SU-DHL-6 (cell line): Measurements from ENCODE around the gene YY1.

Source experiments
- H2AFZ ChIP-seq: fragments of 200-600 bp; sonication (generic); 2 replicates; pipeline ENCODE4 v1.6.1; 2014; ENCODE audit warnings: low read depth, mild to moderate bottlenecking, moderate library complexity, mixed read lengths, antibody characterized with exemption, low read length; ENCODE audit not compliant: severe bottlenecking
- H3F3A ChIP-seq: fragments of 200-600 bp; shearing (Covaris generic); 2 replicates; pipeline ENCODE4 v1.6.0; 2016; ENCODE audit warnings: antibody characterized with exemption, mild to moderate bottlenecking; ENCODE audit not compliant: insufficient read depth
- H3K27ac ChIP-seq: fragments of 200-600 bp; sonication (generic); 2 replicates; pipeline ENCODE4 v1.5.1; 2016; ENCODE audit warnings: low read depth, mild to moderate bottlenecking, low read length, moderate library complexity, mixed read lengths
- H3K27me3 ChIP-seq: fragments of 200-600 bp; sonication (generic), shearing (Covaris generic); 2 replicates; pipeline ENCODE4 v1.6.0; 2014; ENCODE audit warnings: mild to moderate bottlenecking, low read length
- H3K36me3 ChIP-seq: fragments of 200-600 bp; sonication (generic); 2 replicates; pipeline ENCODE4 v1.6.1; 2014; ENCODE audit warnings: mild to moderate bottlenecking, low read length, mixed read lengths
- H3K4me2 ChIP-seq: fragments of 300-600, 200-600 bp; shearing (Covaris generic), sonication (generic); 2 replicates; pipeline ENCODE4 v1.6.0; 2014; ENCODE audit warnings: low read length, low read depth, mild to moderate bottlenecking; ENCODE audit not compliant: poor library complexity, severe bottlenecking
- H3K4me3 ChIP-seq: fragments of 200-600 bp; sonication (generic); 2 replicates; pipeline ENCODE4 v1.5.1; 2014; ENCODE audit warnings: antibody characterized with exemption, low read length, mild to moderate bottlenecking, mixed read lengths; ENCODE audit not compliant: insufficient read depth, poor library complexity, severe bottlenecking
- H3K79me2 ChIP-seq: fragments of 200-600 bp; sonication (generic); 2 replicates; pipeline ENCODE4 v1.6.1; 2014; ENCODE audit warnings: mild to moderate bottlenecking, low read length, moderate library complexity; ENCODE audit not compliant: insufficient read depth
- H3K9ac ChIP-seq: fragments of 200-600 bp; sonication (generic); 2 replicates; pipeline ENCODE4 v1.7.0; 2014; ENCODE audit warnings: mild to moderate bottlenecking, low read length
- H3K9me2 ChIP-seq: fragments of 200-600 bp; sonication (generic); replicated peaks from 2 replicates; pipeline ENCODE4 v1.6.1; 2014; ENCODE audit warnings: low read length; ENCODE audit not compliant: insufficient read depth
- H3K9me3 ChIP-seq: fragments of 200-600 bp; sonication (generic); 2 replicates; pipeline ENCODE4 v1.6.1; 2014; ENCODE audit warnings: low read length, mixed read lengths; ENCODE audit not compliant: insufficient read depth
- H4K20me1 ChIP-seq: fragments of 200-600 bp; sonication (generic); 2 replicates; pipeline ENCODE4 v1.6.1; 2014; ENCODE audit warnings: low read depth, mild to moderate bottlenecking, antibody characterized with exemption, low read length, moderate library complexity, mixed read lengths
- EZH2phosphoT487 ChIP-seq: fragments of 200-600 bp; sonication (generic), shearing (Covaris generic); conservative IDR thresholded peaks from 2 replicates; pipeline ENCODE4 v1.6.1; 2018; ENCODE audit warnings: mild to moderate bottlenecking, antibody characterized with exemption, low read length, moderate library complexity, mixed read lengths
- TF ChIP-seq, protein P1 (sequence below): fragments of 200-600 bp; sonication (generic); IDR thresholded peaks from one replicate; pipeline ENCODE4 v1.5.1; 2017; ENCODE audit warnings: antibody characterized with exemption, mild to moderate bottlenecking, low read length, moderate library complexity; ENCODE audit not compliant: insufficient read depth, poor library complexity, severe bottlenecking

The YY1 gene

DNA sequence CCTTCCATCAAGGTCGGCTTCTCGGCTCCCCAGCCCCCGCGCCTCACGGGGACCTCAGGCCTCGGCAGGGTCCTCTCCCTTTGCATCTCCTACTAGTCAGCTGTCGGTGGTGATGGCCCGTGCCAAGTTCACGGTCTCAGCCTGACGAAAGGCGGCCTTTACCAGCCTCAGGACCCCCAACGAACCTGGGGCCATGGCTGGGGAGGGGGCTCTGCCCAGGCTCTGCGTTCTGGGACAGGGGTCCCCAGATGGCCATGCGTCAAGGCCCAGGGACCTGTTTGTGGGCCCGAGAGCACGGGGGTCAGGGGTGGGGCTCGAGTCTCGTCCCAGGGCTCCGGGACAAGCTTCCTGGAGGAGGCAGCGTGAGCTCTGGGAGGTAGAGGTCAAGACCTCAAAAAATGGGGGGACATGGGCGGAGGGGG is 46.7 kb upstream of the YY1 start:
- H3K9me2 ChIP-seq, result no peaks in the 10 kb centered on the region
- peak overlapping the region; percentile 52 for H3K4me2 ChIP-seq
- peak overlapping the region; percentile 63 for H3K9ac ChIP-seq
- no peaks in the 10 kb centered on the region for H3K36me3 ChIP-seq
- peak overlapping the region; percentile 90 for H2AFZ ChIP-seq
- 0 out of 2 replicates have a peak overlapping the region, but pooled peaks have one; percentile 14 for H3K27ac ChIP-seq
- no peaks in the 10 kb centered on the region for H3K9me3 ChIP-seq
- 0 out of 2 replicates have a peak, but pooled peaks cover 5% of the 10 kb centered on the region for H3F3A ChIP-seq
- no peaks in the 10 kb centered on the region for H4K20me1 ChIP-seq
- peak overlapping the region; percentile 35 for H3K4me3 ChIP-seq
- TF ChIP-seq EZH2phosphoT487, result no peak
- TF ChIP-seq, protein P1, sequence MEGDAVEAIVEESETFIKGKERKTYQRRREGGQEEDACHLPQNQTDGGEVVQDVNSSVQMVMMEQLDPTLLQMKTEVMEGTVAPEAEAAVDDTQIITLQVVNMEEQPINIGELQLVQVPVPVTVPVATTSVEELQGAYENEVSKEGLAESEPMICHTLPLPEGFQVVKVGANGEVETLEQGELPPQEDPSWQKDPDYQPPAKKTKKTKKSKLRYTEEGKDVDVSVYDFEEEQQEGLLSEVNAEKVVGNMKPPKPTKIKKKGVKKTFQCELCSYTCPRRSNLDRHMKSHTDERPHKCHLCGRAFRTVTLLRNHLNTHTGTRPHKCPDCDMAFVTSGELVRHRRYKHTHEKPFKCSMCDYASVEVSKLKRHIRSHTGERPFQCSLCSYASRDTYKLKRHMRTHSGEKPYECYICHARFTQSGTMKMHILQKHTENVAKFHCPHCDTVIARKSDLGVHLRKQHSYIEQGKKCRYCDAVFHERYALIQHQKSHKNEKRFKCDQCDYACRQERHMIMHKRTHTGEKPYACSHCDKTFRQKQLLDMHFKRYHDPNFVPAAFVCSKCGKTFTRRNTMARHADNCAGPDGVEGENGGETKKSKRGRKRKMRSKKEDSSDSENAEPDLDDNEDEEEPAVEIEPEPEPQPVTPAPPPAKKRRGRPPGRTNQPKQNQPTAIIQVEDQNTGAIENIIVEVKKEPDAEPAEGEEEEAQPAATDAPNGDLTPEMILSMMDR, result no peak
- H3K79me2 ChIP-seq, result no peaks in the 10 kb centered on the region
- no peaks in the 10 kb centered on the region for H3K27me3 ChIP-seq

DNA sequence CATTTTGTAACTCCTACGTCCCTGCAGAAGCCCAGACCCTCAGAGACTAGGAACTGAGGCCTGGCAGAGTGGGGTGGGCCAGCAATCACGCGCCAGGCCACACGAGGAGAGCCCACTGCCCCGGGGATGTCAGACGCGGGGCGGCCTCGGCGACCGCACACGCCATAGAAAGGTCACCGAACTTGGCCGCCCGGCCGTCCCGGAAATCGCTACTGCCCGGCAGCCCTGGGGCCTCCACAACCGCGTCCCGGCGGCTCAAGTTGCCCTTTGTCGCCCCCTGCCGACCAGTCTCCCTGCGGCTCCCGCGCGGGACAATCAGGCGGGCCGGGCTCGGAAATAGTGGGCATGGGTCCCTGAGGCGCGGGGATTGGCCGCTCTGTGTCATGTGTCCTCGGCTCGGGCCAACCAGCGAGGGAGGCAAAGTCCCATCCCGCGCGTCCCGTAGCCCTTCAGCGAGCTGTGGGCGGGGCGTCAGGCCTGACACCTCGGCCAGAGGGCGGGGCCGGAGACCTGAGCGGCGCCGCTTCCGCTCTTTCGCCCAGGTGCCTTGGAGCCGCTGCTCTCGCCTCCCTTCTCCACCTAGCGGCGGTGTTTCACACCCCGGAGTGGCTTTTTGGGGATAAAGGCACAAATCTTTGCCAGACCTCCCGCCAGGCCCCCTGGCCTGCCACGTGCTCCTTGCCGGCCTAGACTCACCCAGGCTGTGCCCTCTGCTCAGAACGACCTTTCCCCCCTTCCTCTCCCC is 46.1 kb upstream of the YY1 start:
- TF ChIP-seq, protein P1, result peak; percentile 74
- no peak for TF ChIP-seq EZH2phosphoT487
- H3K9me2 ChIP-seq, result no peaks in the 10 kb centered on the region
- no peaks in the 10 kb centered on the region for H3K79me2 ChIP-seq
- 0 out of 2 replicates have a peak, but pooled peaks cover 5% of the 10 kb centered on the region for H3F3A ChIP-seq
- H2AFZ ChIP-seq, result peak overlapping the region; percentile 90
- H3K27ac ChIP-seq, result peak overlapping the region; percentile 34; the same call in 1 of the 2 replicates
- no peaks in the 10 kb centered on the region for H4K20me1 ChIP-seq
- H3K9me3 ChIP-seq, result no peaks in the 10 kb centered on the region
- peak overlapping the region; percentile 63 for H3K9ac ChIP-seq
- no peaks in the 10 kb centered on the region for H3K36me3 ChIP-seq
- H3K27me3 ChIP-seq, result no peaks in the 10 kb centered on the region
- H3K4me2 ChIP-seq, result peak overlapping the region; percentile 52
- H3K4me3 ChIP-seq, result peak overlapping the region; percentile 35

DNA sequence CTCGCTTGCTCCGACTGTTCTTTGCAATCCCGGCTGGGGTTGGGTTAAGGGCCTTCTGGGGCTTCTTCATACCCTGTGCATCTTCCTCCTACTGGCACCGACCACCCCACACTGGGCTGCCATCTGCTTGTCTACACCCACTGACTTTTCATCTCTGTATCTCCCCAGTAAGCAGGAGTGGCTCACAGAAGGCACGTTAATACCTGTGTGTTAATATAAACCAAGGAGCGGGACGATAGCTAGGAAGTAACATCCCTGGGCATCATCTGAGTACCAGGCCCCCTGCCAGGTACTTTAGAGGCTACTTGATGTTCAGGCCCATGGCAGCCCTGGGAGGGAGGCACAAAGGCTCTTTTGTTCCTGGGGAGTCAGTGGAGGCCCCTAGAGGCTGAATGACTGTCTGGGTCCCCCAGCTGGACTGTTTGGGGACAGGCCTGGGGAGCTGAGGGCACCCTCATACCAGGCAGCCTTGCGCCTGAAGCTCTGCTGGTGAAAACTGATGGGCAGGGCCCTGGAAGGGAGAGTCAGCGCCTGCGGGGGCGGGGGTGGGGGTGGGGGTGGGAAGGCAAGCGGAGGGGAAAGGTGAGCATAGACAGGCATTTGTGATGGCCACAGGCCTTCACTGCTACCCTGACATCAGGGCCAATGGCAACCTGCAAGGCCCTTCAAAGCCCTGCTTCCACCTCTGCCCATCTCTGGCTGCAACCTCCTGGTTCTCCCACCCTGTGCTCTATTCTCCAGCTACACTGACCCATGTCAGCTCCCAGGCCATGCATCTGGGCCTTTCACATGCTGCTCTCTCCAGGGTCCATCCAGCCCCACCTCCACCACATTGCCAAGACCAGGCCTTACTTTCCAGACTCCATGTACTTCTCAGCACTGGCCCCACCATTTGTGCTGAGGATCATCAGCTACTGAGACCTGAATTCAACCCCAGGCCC is 45.3 kb upstream of the YY1 start:
- Histone ChIP-seq H3K79me2 (no peaks in the 10 kb centered on the region), H3K9me3 (no peaks in the 10 kb centered on the region), H3K36me3 (no peaks in the 10 kb centered on the region), H3K4me3 (peak overlapping the region; percentile 10), H2AFZ (peak overlapping the region; percentile 83), H4K20me1 (no peaks in the 10 kb centered on the region), H3K4me2 (peak overlapping the region; percentile 49), H3F3A (0 out of 2 replicates have a peak, but pooled peaks cover 5% of the 10 kb centered on the region), H3K9me2 (no peaks in the 10 kb centered on the region), H3K9ac (peak overlapping the region; percentile 58), H3K27me3 (no peaks in the 10 kb centered on the region), H3K27ac (peak overlapping the region; percentile 34; the same call in 1 of the 2 replicates)
- TF ChIP-seq, protein P1, result no peak
- no peak for TF ChIP-seq EZH2phosphoT487
